Measurements from ENCODE around the gene AMZ1. TPM values are rescaled to one million over a fixed set of nuclear protein-coding genes. Genes with fewer than 3 reads are reported as not detected.

The AMZ1 gene
- total RNA-seq, 2 donors from 2014 or later = 0.27 to 0.34 TPM

GRCh38 chr7:2702594-2702957, 14.6 kb downstream of the AMZ1 start:
- DNase-seq = no peak
- intact Hi-C loops (cut with DNase I) = no loop called here
- ATAC-seq = no peak

DNA sequence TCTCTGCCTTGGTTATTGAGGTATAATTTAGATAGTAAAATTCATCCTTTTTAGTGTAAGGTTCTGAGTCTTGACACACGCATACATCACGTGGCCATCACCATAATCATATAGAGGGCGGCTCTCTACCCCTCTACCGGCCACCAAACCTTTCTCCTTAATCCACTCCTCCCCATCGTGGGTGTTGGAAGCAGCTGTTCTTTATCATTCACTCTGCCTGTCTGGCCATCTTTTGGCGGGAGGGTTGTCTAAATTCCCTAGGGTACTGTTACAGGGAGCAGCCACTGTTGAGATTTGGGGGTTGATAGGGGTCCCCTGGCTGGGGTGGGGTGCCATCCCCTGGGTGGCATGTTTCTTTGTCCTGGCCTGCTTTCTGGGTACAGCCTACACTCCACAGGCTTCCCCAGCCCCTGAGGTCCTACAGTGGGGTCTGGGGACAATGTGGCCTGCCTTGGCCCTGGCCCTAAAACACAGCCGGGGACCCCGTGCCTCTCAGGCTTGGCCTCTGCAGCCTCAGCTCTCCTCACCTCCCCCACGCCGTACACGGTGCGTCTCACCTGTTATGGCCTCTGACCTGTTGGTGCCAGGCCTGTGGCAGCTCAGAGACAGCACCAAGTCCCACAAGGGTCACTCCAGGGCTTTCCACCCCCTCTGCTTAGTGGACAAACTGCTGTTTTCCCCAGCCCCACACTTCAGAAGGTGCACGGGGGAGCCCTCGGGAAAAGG, 17.5 kb downstream of the AMZ1 start:
- no peak for ATAC-seq
- no peak for DNase-seq
- intact Hi-C loops (cut with DNase I) = no loop called here

DNA sequence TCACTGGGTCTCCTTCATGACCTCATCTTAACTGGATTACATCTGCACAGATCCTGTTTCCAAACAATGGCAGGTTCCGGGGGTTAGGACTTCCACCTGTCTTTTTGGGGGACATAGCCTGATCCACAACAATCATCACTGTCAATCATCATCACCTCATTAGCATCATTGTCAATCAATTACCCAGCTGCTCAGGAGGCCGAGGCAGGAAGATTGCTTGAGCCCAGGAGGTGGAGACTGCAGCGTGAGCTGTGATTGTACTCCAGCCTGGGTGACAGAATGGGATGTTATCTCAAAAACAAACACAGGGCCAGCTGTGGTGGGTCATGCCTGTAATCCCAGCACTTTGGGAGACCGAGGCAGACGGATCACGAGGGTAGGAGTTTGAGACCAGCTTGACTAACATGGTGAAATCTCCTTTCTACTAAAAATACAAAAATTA, 18.7 kb downstream of the AMZ1 start:
- DNase-seq = no peak
- intact Hi-C loops (cut with DNase I) = no loop called here
- ATAC-seq = no peak

DNA sequence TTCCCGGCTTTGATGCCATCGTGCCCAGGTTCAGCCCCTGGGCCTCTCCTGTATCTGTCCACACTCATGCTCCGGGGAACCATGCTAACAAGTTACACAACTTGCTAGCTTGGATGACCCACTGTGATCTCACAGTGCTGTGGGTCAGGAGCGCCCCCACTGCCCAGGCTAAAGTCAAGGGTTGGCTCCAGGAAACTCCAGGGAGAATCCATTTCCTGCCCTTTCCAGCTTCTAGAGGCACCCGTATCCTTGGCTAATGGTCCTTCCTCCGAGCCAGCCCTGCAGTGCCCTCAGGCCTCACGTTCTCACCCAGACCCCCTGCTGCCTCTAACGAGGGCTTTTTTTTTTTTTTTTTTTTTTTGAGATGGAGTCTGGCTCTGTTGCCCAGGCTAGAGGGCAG, 19.5 kb downstream of the AMZ1 start:
- intact Hi-C loops (cut with DNase I) = no loop called here
- DNase-seq (no peak), ATAC-seq (no peak)

DNA sequence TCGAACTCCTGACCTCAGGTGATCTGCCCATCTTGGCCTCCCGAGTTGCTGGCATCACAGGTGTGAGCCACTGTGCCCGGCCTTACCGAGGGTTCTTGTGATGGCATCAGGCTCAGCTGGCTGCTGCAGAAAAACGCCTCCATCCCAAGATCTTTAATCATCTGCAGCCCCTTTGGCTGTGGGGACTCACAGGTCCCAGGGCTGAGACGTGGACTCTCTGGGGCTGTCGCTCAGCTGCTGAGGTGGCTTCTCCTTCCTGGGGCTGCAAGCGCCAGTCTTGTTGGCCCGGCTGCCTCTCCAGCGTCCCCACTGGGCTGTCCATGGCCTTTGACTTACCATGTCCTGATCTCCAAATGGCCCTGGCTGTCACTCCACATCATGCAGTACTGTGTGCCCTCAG, 20.0 kb downstream of the AMZ1 start:
- intact Hi-C loops (cut with DNase I) = no loop called here
- DNase-seq (no peak), ATAC-seq (no peak)

- no peak for ATAC-seq
- no peak for DNase-seq
- intact Hi-C loops (cut with DNase I) = no loop called here
Measured at GRCh38 chr7:2708547-2709310, 20.7 kb downstream of the AMZ1 start.

DNA sequence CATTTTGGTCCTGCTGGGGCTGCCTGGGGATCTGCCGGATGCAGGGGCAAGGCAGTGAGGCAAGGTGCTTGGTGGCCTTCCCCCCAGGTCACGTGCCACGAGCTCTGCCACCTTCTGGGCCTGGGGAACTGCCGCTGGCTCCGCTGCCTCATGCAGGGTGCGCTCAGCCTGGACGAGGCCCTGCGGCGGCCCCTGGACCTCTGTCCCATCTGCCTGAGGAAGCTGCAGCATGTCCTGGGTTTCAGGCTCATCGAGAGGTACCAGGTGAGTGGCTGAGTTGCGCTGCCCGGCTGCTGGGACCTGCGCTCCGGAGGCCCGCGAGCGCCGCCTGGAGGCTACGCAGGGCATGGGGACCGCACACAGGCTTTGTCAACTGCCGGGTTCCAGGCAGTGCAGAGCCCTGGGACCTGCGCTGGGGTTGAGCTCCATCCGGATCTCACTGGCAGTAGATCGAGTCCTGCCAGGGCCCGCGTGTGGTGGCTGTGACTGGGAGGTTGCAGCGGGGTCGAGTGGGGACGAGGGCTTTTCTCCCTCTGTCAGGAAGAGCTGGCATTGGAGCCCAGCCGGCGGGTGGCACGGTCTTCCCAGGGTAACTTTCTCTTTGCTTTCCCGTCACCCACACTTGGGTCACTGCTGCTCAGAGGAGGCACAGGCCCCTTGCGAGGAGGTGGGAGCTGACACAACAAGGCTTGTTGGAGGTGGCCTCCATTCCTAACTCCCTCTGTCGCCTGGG, 21.7 kb downstream of the AMZ1 start:
- intact Hi-C loops (cut with DNase I) = no loop called here
- ATAC-seq = peak; percentile 54 to 60
- DNase-seq = peak; percentile 65

DNA sequence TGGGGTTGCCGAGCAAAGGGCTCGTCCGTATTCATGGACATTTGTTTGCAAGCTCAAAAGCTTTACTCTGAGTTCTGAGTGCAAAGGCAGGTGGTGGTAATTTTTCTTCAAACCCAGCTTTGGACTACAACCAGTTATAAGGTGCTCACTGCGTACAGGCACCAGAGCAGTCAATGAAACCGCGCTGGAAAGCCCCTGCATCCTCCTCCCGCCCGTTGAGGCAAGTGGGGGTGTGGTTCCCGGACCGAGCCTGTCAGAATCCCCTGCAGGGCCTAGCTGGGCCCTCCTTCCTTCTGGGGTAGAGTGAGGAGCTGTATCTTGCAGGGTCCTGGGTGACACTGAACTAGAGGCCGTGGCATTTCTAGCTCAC, 22.3 kb downstream of the AMZ1 start:
- intact Hi-C loops (cut with DNase I) = no loop called here
- DNase-seq (no peak), ATAC-seq (no peak)

- DNase-seq (no peak), ATAC-seq (no peak)
- intact Hi-C loops (cut with DNase I) = no loop called here
Measured at GRCh38 chr7:2710901-2711551, 23.0 kb downstream of the AMZ1 start.

DNA sequence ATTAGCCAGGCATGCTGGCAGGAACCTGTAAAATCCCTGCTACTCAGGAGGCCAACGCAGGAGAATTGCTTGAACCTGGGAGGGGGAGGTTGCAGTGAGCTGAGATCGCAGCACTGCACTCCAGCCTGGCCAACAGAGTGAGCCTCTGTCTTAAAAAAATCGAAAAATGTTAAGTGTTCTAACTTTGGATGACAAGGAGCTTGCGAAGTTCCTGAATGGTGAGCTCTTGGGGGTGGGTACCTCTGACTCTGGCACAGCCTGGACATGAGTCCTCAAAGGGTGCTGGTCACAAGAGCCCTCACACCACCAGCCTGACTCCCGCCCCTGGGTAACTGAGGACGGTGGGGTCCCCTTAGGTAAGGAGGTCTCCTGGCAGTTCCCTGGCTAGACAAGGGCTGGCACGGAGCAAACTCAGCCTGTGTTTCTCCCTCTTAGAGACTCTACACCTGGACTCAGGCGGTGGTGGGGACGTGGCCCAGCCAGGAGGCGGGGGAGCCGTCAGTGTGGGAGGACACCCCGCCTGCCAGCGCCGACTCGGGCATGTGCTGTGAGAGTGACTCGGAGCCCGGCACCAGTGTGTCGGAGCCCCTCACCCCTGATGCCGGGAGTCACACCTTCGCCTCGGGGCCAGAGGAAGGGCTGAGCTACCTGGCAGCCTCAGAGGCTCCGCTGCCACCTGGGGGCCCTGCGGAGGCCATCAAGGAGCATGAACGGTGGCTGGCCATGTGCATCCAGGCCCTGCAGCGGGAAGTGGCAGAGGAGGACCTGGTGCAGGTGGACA, 24.1 kb downstream of the AMZ1 start:
- DNase-seq (no peak), ATAC-seq (no peak)
- intact Hi-C loops (cut with DNase I) = no loop called here

GRCh38 chr7:2713370-2713769, 25.4 kb downstream of the AMZ1 start:
- intact Hi-C loops (cut with DNase I) = no loop called here
- DNase-seq (peak; percentile 68), ATAC-seq (peak; percentile 51 to 61)

DNA sequence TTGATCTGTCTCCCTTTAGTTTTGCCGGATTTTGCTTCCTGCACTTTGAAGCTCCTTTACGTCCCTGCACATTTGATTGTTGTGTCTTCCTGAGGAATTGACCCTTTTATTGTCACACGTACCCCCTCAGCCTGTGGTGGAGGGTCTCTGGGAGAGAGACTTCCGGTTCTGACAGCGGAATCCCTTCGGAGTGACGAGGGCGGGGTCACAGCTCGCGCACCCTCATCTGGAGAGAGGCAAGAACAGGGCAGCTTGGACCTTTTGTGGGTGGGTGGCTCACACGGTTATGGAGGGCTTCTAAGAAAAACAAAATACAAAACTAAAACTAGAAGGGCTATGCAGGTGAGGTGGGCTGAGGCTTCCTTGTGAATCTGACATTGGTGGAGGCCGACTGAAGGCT, 26.0 kb downstream of the AMZ1 start:
- intact Hi-C loops (cut with DNase I) = no loop called here
- ATAC-seq (no peak), DNase-seq (no peak)

DNA sequence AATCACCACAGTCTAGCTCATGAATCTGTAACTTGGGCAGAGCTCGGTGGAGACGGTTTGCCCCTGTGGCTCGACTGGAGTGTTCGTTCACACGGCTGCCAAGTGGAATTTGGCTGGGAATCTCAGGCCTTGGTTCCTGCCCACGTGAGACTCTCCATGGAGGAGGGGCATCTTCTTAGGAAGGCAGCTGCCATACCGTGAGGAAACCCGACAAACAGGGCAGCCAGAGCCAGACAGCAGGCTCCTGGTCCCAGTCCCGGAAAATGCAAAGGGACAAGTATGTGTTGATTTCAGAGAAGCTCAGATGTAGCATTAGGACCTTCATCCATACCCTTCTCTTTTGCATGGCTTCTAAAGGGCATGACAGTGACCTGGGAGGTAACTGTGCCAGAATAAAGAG, 26.6 kb downstream of the AMZ1 start:
- intact Hi-C loops (cut with DNase I) = loop anchor here in 1 of 2 donors (5.0 kb wide), 1 partner anchor 128 kb away; the partner anchor contains the start of gene GNA12
- no peak for ATAC-seq
- DNase-seq = no peak

DNA sequence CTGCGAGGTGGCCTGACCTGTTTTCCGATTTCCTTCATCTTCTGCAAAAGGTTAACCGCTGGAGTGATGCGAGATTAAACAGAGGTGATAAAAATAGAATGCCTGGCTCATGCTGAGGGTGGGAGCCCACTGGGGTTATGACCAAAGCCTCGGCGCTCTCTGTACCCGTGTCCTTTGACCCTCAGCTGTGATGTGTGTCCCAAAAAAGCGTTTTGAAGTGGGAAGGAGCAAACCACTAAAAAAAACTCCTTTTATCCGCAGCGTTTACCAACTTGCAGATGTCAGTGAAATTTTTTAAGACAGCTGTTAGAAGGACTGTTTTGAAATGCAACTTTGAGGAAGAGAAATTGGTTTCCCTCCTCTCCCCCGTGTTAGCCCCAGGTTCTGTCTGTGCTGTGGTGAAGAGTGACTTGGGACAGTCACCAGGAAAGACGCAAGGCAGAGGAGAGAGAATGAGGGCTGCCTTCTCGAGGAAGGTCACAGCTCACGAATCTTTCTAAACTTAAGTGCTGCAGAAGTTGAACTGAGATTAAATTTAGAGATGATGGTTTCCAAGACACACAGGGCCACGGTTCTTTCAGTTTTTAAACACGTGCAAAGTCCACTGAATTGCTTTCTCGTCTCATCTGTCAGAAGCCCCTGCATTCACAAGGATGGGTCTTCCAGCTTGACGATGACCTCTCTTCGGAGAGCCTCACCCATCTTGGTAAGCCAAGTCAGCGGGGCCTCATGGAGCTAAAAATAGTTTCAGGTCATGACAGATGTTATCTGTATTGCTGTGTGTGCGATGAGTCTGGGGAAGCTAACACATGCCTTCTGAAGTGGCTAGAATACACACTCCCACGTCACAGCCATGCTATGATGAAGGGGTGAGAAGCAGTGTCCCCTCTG, 27.6 kb downstream of the AMZ1 start:
- intact Hi-C loops (cut with DNase I) = loop anchor here in 1 of 2 donors (5.0 kb wide), 1 partner anchor 127 kb away; the partner anchor contains the start of gene GNA12
- ATAC-seq = peak; percentile 23 to 38
- DNase-seq = no peak

DNA sequence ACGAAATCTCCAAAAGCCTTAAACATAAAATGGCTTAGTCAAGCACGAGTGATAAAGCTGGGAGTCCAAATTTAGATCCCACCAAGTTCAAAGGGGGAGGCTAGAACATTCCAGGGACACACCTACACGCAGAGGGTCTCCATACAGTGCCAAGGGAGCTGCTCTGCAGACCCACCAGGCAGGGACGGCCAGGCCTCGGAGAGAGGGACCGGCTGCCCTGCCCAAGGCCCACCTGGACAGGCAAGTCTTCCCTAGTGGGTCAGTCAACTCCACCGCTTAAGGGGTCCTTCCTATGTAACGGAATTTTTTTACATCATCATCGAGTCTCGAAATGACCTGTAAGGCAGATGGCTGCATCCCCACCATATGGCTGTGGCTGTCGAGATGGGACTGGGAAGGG, 28.5 kb downstream of the AMZ1 start:
- DNase-seq (no peak), ATAC-seq (no peak)
- intact Hi-C loops (cut with DNase I) = loop anchor here in 1 of 2 donors (5.0 kb wide), 1 partner anchor 126 kb away; the partner anchor contains the start of gene GNA12

DNA sequence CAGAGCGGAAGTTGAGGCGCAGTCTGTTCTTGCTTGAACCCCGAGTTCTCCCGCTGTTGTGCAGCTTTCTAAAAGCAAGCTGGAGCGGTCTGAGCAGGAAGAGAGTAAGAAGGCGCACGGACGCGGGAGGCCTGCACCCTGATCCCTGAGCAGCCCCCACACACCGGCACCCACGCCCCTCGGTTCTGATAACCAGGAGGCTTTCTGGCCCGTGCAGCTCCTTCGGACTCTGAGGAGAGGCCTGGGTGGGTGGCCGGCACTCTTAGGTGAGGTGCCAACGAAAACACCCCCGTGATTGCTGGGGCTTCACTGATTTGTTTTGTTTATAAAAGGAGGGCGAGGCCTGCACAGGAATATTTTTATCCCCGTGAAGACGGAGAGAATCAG, 28.9 kb downstream of the AMZ1 start:
- no peak for ATAC-seq
- DNase-seq = no peak
- intact Hi-C loops (cut with DNase I) = loop anchor here in 1 of 2 donors (5.0 kb wide), 1 partner anchor 125 kb away; the partner anchor contains the start of gene GNA12

All from left cardiac atrium (tissue), 4 donors.